ENCODE data around the gene RPS6KA4.

RPS6KA4 gene

GRCh38 chr11:64327375-64327774, 31.6 kb upstream of the RPS6KA4 start:
- no peak for DNase-seq

DNA sequence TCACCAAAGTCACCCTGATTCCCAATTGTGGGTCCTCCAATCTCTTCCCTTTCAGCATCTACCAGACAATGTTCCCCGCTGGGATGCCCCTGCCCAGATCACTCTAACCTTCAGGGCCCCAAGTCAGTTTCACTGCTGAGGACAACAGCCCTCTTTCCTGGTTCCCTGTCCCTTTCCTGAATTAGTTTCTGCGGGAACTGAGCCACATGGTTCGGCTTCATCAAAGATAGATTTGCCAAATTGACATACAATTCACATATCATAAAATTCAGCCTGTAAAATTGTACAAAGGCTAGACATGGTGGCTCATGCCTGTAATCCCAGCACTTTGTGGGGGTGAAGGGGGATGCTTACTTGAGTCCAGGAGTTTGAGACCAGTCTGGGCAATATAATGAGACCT, 31.0 kb upstream of the RPS6KA4 start:
- DNase-seq, result no peak

- no peak for DNase-seq
Measured at GRCh38 chr11:64330888-64331287, 28.1 kb upstream of the RPS6KA4 start.

GRCh38 chr11:64331569-64332371, 27.2 kb upstream of the RPS6KA4 start:
- DNase-seq, result peak in 4 of 14 donors; percentile 7 to 54 (median 30)

- no peak for DNase-seq
Measured at GRCh38 chr11:64333556-64333955, 25.4 kb upstream of the RPS6KA4 start.

- no peak for DNase-seq
Measured at GRCh38 chr11:64334764-64335735, 23.9 kb upstream of the RPS6KA4 start.

GRCh38 chr11:64337538-64338249, 21.3 kb upstream of the RPS6KA4 start:
- DNase-seq, result no peak

DNA sequence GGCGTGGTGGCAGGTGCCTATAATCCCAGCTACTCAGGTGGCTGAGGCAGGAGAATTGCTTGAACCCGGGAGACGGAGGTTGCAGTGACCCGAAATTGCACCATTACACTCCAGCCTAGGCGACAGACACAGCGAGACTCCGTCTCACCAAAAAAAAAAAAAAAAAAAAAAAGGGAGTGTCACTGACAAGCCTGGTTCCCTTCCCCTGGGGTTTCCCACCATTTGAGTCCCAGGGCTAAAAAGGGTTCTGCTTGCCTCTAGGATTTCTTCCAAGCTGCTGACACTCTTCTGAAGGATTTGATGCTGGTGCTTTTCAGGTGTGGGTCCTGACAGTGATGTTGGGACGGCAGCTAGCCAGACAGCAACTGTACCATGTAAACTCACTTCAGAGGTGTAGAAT, 20.2 kb upstream of the RPS6KA4 start:
- no peak for DNase-seq

DNA sequence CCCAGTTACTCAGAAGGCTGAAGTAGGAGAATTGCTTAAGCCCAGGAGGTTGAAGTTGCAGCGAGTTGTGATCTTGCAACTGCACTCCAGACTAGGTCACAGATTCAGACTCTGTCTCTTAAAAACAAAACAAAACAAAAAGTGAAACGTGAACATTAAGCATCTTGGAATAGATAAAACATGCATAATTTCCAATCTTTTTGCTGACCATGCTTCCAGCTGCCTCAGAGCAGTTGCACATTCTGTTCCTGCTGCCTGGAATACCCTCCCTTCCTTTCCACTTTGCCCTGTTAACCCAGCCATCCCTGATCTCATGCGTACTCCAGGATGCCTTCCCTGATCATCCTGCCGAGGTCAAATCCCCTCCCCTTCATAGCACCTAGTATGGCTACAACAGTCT, 19.7 kb upstream of the RPS6KA4 start:
- DNase-seq, result no peak

DNA sequence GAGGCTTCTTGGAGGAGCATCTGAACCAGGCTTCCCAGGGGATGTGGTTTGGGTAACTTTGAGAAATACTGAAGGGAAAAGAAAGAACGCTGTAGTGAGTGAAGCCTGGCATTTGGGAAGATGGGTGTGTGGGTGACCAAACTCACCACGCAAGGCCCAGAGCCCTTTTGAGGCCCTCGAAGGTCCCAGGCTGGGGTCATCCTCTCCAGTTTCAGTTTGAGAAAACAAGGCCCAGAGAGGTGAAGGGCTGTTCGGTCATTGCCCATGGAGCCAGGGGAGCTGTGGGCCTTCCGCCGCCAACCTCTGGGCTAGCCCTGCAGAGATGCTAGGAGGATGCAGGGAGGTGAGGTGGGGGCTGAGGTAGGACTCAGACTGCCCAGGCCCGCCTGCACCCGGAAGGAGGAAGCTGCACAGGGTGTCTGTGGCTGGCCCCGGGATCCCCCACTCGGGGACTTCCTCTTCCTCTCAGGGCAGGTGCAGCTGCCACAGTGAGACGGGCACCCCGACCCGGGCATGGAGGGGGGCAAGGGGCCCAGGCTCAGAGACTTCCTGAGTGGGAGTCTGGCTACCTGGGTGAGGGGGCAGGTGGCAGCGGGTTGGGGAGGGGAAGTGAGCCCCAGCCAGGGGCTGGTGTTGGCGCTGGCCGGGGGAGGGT, 19.1 kb upstream of the RPS6KA4 start, which contains the start of gene CCDC88B:
Gene CCDC88B, plus strand, starts transcription at position 451 of the 655 bp plus-strand sequence. Its CDS starts 63 bp downstream, at position 514.
- DNase-seq, result peak in 8 of 14 donors; percentile 7 to 42 (median 28)

GRCh38 chr11:64340671-64341335, 18.2 kb upstream of the RPS6KA4 start:
- DNase-seq, result peak in 1 of 14 donors; percentile 29

GRCh38 chr11:64341429-64341828, 17.5 kb upstream of the RPS6KA4 start:
- no peak for DNase-seq

DNA sequence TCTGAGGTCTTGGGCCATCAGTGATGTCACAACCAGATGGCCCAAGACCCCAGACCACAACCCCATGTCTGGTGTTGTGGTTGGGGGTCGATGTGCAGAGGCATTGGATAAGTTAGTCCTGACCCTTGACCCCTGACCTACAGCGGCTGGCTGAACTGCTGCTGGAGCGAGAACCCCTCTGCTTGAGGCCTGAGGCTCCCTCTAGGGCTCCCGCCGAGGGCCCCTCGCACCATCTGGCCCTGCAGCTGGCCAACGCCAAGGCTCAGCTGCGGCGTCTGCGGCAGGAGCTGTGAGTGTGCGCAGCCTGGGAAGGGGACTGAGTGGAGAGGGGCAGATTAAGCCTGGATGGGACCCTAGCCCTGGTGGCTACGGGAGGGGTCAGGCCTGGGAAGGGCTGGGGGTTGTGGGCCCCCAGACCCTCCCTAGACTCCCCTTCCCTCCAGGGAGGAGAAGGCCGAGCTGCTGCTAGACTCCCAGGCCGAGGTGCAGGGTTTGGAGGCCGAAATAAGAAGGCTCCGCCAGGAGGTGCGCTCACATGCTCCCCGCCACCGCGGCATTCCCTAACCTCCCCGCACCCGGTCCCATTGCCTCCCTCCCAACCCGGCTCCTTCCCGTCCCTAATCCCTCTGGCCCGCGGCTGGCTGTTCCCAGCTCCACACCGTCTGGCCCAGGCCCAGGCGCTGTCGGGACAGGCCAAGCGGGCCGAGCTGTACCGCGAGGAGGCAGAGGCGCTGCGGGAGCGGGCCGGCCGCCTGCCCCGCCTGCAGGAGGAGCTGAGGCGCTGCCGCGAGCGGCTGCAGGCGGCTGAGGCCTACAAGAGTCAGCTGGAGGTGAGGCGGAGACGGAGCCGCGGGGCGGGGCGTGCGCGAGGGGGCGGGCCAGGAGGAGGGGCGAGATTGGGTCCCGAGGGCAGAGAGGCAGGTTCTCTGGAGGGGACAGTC, 16.8 kb upstream of the RPS6KA4 start:
- DNase-seq, result peak in 13 of 14 donors; percentile 27 to 88 (median 55)

DNA sequence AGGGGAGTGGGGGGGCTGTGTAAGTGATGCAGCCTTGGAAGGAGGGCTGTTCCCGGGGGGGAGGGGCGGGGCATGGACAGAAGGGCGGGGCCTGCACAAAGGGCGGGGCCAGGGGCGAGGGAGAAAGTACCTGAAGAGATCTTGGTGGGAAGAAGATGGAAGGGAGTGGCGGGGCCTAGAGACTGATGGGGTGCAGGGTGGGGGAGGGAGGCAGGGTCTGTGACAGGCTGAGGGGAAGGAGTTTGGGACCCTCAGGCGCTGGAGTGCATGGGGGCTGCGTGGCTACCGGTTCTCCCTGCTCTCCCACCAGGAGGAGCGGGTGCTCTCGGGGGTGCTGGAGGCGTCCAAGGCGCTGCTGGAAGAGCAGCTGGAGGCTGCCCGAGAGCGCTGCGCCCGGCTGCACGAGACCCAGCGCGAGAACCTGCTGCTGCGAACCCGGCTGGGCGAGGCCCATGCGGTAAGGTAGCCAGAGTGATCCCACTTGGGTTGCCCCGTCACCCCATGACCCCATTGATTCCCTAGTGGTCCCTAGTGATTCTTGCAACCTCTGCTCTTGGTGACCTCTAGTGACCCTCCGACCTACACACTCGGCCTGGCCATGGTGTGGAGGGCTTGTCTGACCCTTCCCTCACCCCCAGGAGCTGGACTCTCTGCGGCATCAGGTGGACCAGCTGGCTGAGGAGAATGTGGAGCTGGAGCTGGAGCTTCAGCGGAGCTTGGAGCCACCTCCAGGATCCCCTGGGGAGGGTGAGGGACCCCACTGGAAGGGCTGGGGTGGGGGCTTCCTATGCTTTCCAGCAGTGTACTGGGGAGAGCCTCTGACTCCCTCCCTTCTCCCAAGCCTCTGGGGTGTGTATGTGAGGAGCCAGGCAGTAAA, 15.9 kb upstream of the RPS6KA4 start:
- no peak for DNase-seq

GRCh38 chr11:64343767-64344559, 15.0 kb upstream of the RPS6KA4 start:
- no peak for DNase-seq

DNA sequence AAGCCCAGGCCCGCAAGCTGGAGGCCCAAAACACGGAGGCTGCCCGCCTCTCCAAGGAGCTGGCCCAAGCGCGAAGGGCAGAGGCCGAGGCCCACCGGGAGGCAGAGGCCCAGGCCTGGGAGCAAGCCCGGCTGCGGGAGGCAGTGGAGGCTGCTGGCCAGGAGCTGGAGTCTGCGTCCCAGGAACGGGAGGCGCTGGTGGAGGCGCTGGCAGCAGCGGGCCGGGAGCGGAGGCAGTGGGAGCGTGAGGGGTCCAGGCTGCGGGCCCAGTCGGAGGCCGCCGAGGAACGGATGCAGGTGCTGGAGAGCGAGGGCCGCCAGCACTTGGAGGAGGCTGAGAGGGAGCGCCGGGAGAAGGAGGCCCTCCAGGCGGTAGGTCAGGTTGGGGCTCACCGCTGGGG, 14.2 kb upstream of the RPS6KA4 start:
- no peak for DNase-seq

DNA sequence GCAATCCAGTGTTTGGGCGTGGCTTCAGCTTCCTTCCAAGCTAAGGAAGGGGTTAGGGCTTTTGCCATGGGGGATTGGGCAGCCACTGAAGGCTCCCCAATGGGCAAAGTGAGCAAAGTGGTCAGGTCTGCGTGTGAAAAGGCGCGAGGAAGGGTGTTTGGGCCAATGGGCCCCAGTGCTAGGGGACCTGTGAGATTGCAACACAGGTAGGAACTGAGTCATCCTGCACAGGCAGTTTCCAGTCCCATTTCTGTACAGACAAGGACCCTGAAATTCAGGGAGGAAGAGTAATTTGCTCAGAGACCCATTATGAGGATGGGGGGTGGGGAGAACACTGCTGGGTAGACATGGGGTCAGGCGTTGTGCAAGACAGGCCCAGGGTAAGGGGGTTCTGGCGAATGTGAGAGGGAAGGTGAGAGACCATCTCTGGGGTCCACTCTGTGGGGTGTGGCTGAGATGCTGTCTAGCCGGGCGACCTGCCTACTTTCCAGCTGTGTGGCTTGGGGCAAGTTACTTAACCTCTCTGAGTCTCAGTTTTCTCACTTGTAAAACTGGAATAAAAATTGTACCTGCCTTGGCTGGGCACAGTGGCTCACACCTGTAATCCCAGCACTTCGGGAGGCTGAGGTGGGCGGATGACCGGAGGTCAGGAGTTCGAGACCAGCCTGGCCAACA, 11.6 kb upstream of the RPS6KA4 start:
- DNase-seq, result no peak

Data from C1 segment of cervical spinal cord (tissue), 14 donors.